Fibroblast of lung (primary cell): ENCODE results near the gene ATXN1. TPM values are rescaled to one million over a fixed set of nuclear protein-coding genes. Genes with fewer than 3 reads are reported as not detected.

Experiments
- DNase-seq, 2 donors: peaks; one replicate each; pipeline versions ENCODE4 v3.0.0 to v3.0.0-alpha.2; 2010; ENCODE audit warnings: low read depth in 2 of 2
- H2AFZ ChIP-seq: 2 replicates; pipeline ENCODE4 v1.5.1; 2012; ENCODE audit warnings: low read length, control low read depth, inconsistent platforms
- H3K27ac ChIP-seq: 2 replicates; pipeline ENCODE4 v1.5.1; 2011; ENCODE audit warnings: low read length, control low read depth; ENCODE audit not compliant: insufficient read depth
- H3K27me3 ChIP-seq: 2 replicates; pipeline ENCODE4 v1.5.1; 2011; ENCODE audit warnings: mild to moderate bottlenecking, low read length; ENCODE audit not compliant: control insufficient read depth, insufficient read depth
- H3K36me3 ChIP-seq: 2 replicates; pipeline ENCODE4 v1.5.1; 2011; ENCODE audit warnings: low read length; ENCODE audit not compliant: control insufficient read depth, insufficient read depth
- H3K4me1 ChIP-seq: 2 replicates; pipeline ENCODE4 v1.5.1; 2011; ENCODE audit warnings: low read length; ENCODE audit not compliant: control insufficient read depth, insufficient read depth; ENCODE audit errors: extremely low read depth
- H3K4me2 ChIP-seq: 2 replicates; pipeline ENCODE4 v1.5.1; 2011; ENCODE audit warnings: low read length, control low read depth; ENCODE audit not compliant: insufficient read depth; ENCODE audit errors: extremely low read depth
- H3K4me3 ChIP-seq, 4 experiments: fragments of 200-600 bp in 1 of 4; sonication (generic) in 1 of 4; replicated peaks in 1 of 4; 2 replicates each; pipeline ENCODE4 v1.5.1; 2011 to 2016; ENCODE audit warnings: low read length in 4 of 4, low read depth in 3 of 4, mild to moderate bottlenecking in 3 of 4, control low read depth in 2 of 4, inconsistent platforms in 1 of 4, mixed read lengths in 1 of 4; ENCODE audit not compliant: insufficient read depth in 1 of 4; ENCODE audit errors: control extremely low read depth in 1 of 4
- H3K79me2 ChIP-seq: 2 replicates; pipeline ENCODE4 v1.5.1; 2012; ENCODE audit warnings: mild to moderate bottlenecking, low read length, inconsistent platforms; ENCODE audit not compliant: control insufficient read depth, insufficient read depth
- H3K9ac ChIP-seq: 2 replicates; pipeline ENCODE4 v1.5.1; 2011; ENCODE audit warnings: mild to moderate bottlenecking, low read length, control low read depth; ENCODE audit not compliant: insufficient read depth
- H3K9me3 ChIP-seq: 2 replicates; pipeline ENCODE4 v1.5.1; 2012; ENCODE audit warnings: low read depth, low read length; ENCODE audit not compliant: control insufficient read depth, insufficient read depth
- H4K20me1 ChIP-seq: 2 replicates; pipeline ENCODE4 v1.5.1; 2011; ENCODE audit warnings: low read length; ENCODE audit not compliant: control insufficient read depth, insufficient read depth; ENCODE audit errors: extremely low read depth
- CTCF ChIP-seq, 2 donors: IDR thresholded peaks in 1 of 2; conservative IDR thresholded peaks in 1 of 2; 1 replicate in 1 of 2; 2 replicates in 1 of 2; pipeline ENCODE4 v1.5.1; 2011 to 2012; ENCODE audit warnings: low read length in 2 of 2, control low read depth in 1 of 2, inconsistent platforms in 1 of 2, low read depth in 1 of 2, mild to moderate bottlenecking in 1 of 2
- EZH2 ChIP-seq: IDR thresholded peaks from 2 replicates; pipeline ENCODE4 v1.5.1; 2012; ENCODE audit warnings: low read length, control low read depth, mild to moderate bottlenecking; ENCODE audit errors: missing control alignments
- polyA plus RNA-seq, 2 donors: library from polyadenylated mRNA; depleted of rRNA in 1 of 2; stranded (reverse) in 1 of 2; unstranded in 1 of 2; fragments of >200 nt; gene quantifications; 2 replicates each; pipeline ENCODE4 v1.2.1, GENCODE V29; 2011 to 2012; ENCODE audit warnings: missing spikeins in 1 of 2
- total RNA-seq: library from RNA; depleted of rRNA; stranded (reverse); fragments of >200 nt; gene quantifications from 2 replicates; pipeline ENCODE4 v1.2.1, GENCODE V29; 2014

The ATXN1 gene
- total and polyA plus RNA-seq, 2 donors (not counting 1 experiment from before 2014, with no cell fraction given): 15.8 to 40.5 TPM

DNA sequence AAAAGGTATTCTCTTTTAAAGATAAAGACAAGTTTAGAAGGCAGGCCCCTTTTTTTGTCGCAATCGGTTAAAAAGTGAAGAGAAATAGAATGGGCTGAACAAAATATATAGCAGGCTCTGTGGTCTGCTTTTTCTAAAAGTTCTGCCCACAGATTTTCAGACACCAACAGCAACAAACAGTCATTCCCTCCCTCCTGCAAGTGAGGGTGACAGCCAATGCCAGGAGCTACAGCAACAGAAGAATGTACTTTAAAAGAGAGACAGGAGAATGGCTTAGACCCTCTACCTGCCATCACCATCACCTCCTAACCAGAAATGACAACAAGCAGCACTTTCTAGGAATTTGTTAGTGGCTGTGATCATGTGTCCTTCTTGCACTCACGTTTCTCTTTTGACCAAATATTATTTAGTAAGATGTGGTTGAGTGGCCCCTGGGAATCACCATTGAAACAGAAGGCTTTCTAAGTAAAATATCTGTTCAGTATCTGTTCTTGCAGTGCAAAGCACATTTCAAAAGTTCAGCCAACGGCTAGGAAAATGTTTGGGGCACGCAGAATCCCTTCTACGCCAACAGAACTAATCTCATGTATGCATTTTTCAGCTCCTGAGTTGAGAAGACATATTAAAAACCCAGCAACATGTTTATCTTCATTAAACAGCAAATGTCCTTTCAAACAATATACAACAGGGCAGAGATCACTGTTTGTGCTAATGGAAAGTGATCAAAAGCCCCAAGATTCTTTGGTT lies 248.5 kb downstream of the ATXN1 start:
- TF ChIP-seq CTCF (conservative IDR thresholded peaks at IDR 0.05 in 1 of 2, IDR thresholded peaks at IDR 0.05 in 1 of 2; ENCODE audit: low read depth in 1 of 2, low read length in 2 of 2): no peak
- TF ChIP-seq EZH2: no peak
- Histone ChIP-seq H3K79me2 (no peaks in the 10 kb centered on the region), H3K4me2 (no peak overlapping the region), H3K9ac (no peak overlapping the region), H3K27me3 (no peaks in the 10 kb centered on the region), H2AFZ (no peak overlapping the region), H3K4me3 (no peak overlapping the region), H3K4me1 (peaks cover 3% of the 10 kb centered on the region), H3K36me3 (no peaks in the 10 kb centered on the region), H3K9me3 (no peaks in the 10 kb centered on the region), H3K27ac (no peak overlapping the region), H4K20me1 (no peaks in the 10 kb centered on the region)
- no peak for DNase-seq

DNA sequence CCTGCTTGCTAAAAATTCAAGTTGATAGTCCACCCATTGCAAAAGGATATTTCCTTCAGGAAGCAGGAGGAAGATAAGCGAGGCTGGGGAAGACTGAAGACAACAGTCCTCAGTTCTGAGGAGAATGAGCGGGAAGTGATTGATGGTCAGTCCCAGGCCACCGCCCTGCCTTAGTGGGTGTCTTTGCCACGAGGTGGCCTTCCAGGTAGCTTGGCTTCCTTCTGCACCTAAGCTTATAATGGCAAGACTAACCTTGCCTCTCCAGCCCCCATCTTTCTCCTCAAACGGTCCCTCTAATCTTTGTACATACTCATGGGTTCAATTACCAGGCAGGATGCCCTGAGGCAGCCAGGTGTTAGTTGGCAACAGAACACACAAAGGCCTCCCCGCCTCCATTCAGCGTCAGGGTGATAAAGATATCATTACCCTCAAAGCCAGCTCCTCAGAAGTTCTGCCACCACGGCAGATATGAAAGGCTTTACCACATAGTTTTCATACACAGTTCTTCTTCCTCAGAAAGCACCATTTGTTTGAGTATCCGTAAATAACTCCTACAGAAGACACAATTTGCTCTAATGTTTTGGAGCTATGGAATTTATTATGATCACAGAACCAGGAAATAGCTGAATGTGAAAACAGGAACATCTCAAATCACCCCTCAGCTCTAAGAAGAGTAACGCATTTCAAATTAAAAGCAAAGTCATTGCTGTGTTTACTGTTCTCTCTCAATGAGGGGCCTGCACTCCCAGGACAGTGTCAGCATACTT lies 249.4 kb downstream of the ATXN1 start:
- TF ChIP-seq CTCF (conservative IDR thresholded peaks at IDR 0.05 in 1 of 2, IDR thresholded peaks at IDR 0.05 in 1 of 2; ENCODE audit: low read depth in 1 of 2, low read length in 2 of 2) (no peak), EZH2 (no peak)
- Histone ChIP-seq H3K27ac (no peak overlapping the region), H3K4me2 (no peak overlapping the region), H4K20me1 (no peaks in the 10 kb centered on the region), H3K9ac (no peak overlapping the region), H3K9me3 (no peaks in the 10 kb centered on the region), H3K79me2 (no peaks in the 10 kb centered on the region), H3K27me3 (no peaks in the 10 kb centered on the region), H3K36me3 (no peaks in the 10 kb centered on the region), H3K4me3 (no peak overlapping the region), H3K4me1 (peaks cover 3% of the 10 kb centered on the region), H2AFZ (no peak overlapping the region)
- DNase-seq: no peak

DNA sequence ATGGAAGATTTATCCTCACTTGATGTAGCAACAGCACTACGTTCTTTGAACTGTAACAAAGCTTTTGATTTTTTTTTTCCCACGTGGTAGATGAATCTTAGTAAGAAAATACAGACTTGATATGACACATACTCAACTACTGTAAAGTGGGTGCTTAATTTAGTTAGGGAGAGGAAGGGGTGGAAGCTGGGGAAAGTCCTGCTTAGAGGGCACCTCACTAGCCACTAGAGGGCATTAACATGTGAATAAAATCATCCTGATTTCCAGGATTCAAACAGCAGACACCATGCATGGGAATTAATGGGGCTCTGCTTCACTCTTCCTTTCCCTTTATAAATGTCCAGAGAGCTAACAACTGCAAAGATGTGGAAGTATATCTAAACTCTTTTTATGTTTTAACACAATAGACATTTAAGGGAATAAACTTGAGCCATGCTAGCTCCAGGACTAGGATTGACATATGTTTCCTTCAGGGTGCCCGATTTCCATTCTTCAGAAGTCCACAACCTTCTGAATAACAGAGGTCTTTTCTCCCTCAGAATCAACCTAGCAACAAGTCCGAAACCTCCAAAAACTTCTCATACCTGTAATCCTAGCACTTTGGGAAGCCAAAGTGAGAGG lies 250.1 kb downstream of the ATXN1 start:
- H3K27me3 ChIP-seq: no peaks in the 10 kb centered on the region
- H3K9me3 ChIP-seq: no peaks in the 10 kb centered on the region
- no peaks in the 10 kb centered on the region for H3K36me3 ChIP-seq
- no peak overlapping the region for H2AFZ ChIP-seq
- H3K79me2 ChIP-seq: no peaks in the 10 kb centered on the region
- TF ChIP-seq CTCF (conservative IDR thresholded peaks at IDR 0.05 in 1 of 2, IDR thresholded peaks at IDR 0.05 in 1 of 2; ENCODE audit: low read depth in 1 of 2, low read length in 2 of 2): peak; percentile 58 to 75
- TF ChIP-seq EZH2: no peak
- H3K4me2 ChIP-seq: no peak overlapping the region
- H3K4me1 ChIP-seq: peaks cover 3% of the 10 kb centered on the region
- H3K4me3 ChIP-seq: no peak overlapping the region
- no peaks in the 10 kb centered on the region for H4K20me1 ChIP-seq
- peak; percentile 48 to 61 for DNase-seq
- no peak overlapping the region for H3K9ac ChIP-seq
- no peak overlapping the region for H3K27ac ChIP-seq
